Keratinocyte (primary cell): Measurements from ENCODE around the gene CHM.

ENCODE experiments used
- CTCF ChIP-seq, 3 experiments: IDR thresholded peaks in 1 of 3; conservative IDR thresholded peaks in 1 of 3; optimal IDR thresholded peaks in 1 of 3; 2 replicates in 2 of 3; 3 replicates in 1 of 3; pipeline versions ENCODE3 to v1.5.1; 2011; ENCODE audit warnings: low read length in 3 of 3, mild to moderate bottlenecking in 3 of 3, moderate library complexity in 2 of 3, control low read depth in 1 of 3, inconsistent platforms in 1 of 3; ENCODE audit not compliant: insufficient read depth in 2 of 3; ENCODE audit errors: extremely low read depth in 1 of 3
- EZH2 ChIP-seq: IDR thresholded peaks from one replicate; pipeline ENCODE4 v1.6.1; 2012; ENCODE audit warnings: inconsistent platforms, mild to moderate bottlenecking, low read length, moderate library complexity

GRCh38 chrX:86047936-86048280 lies 550 bp upstream of the CHM start:
- no peak for TF ChIP-seq CTCF (optimal IDR thresholded peaks at IDR 0.05 in 1 of 3, IDR thresholded peaks at IDR 0.05 in 1 of 3, conservative IDR thresholded peaks at IDR 0.05 in 1 of 3; ENCODE audit: extremely low read depth in 1 of 3, insufficient read depth in 2 of 3, low read length in 3 of 3)
- no peak for TF ChIP-seq EZH2
